Measurements from ENCODE around the gene RTN1. TPM values are rescaled to one million over a fixed set of nuclear protein-coding genes. Genes with fewer than 3 reads are reported as not detected.

Gene RTN1
- total and polyA plus RNA-seq, 2 of the 8 experiments (the other 6 are each of a cell fraction or from before 2014, with no cell fraction given) = 2.8 to 4.9 TPM

DNA sequence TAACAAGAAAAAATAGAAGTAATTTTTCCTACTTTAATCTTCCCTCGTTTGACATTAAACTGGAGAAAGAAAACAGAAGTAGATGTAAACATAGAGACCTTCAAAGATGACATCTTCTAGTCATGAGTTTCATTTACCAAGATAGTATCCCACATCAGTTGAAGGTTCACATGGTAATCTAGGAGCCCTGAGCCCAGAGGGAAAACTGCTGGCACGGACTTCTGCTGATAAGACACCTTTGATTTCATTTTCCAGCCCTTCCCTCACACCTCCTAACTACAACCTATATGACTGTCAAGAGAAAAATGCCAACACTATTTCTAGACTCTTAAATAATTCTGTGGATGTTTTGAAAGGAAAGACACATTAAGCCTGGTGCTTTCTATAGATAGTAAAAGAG is 247.9 kb downstream of the RTN1 start (continued):
- TF ChIP-seq USF2 (IDR thresholded peaks at IDR 0.05; ENCODE audit: low read length) = no peak
- TF ChIP-seq POLR2A (IDR thresholded peaks at IDR 0.05; ENCODE audit: control extremely low read depth in 1 of 2, low read depth in 2 of 2, low read length in 2 of 2) = no peak
- no peak for TF ChIP-seq CTBP2 (IDR thresholded peaks at IDR 0.05; ENCODE audit: borderline replicate concordance, insufficient read depth, insufficient read length, low read length)
- no peak for TF ChIP-seq RBBP5 (IDR thresholded peaks at IDR 0.05; ENCODE audit: borderline replicate concordance, low read depth, low read length)
- TF ChIP-seq CREB1 (IDR thresholded peaks at IDR 0.05) = no peak

Measured in H1 (cell line).